ENCODE results near the gene TAS2R8.

TAS2R8 gene

DNA sequence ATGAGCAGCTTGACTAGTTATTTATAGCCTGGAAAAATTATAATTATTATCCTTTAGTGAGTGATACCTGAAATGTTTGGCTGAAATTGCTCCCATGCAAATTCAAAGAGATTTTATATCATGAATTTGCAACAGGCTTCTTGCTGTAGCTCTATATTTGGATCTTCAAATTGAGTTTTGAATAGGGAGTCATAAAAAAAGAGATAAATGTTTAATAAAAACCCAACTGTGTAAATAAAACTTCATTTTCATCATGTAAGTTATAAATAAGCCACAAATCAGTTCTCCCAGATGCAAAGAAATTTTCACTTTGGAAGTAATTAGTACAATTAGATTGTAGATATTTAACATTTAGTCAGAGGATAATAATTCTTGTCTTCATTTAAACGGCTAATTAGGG is at the start of gene TAS2R8:
TAS2R8 (minus strand) TSS at position 101 of the 400 bp plus-strand sequence. CDS start 306 bp downstream, outside the sequence.
- FAIRE-seq, result no peak
- no peak for TF ChIP-seq CTCF (IDR thresholded peaks at IDR 0.05; ENCODE audit: insufficient read depth, missing control alignments)
- no peak for DNase-seq (ENCODE audit: insufficient read length, low spot score)

- DNase-seq (ENCODE audit: insufficient read length, low spot score) (no peak), FAIRE-seq (no peak)
- TF ChIP-seq CTCF (IDR thresholded peaks at IDR 0.05; ENCODE audit: insufficient read depth, missing control alignments), result no peak
Observed at GRCh38 chr12:10855807-10856206, 48.7 kb upstream of the TAS2R8 start.

GRCh38 chr12:10853776-10854175 is 46.7 kb upstream of the TAS2R8 start:
- DNase-seq (ENCODE audit: insufficient read length, low spot score) (no peak), FAIRE-seq (no peak)
- TF ChIP-seq CTCF (IDR thresholded peaks at IDR 0.05; ENCODE audit: insufficient read depth, missing control alignments), result no peak

DNA sequence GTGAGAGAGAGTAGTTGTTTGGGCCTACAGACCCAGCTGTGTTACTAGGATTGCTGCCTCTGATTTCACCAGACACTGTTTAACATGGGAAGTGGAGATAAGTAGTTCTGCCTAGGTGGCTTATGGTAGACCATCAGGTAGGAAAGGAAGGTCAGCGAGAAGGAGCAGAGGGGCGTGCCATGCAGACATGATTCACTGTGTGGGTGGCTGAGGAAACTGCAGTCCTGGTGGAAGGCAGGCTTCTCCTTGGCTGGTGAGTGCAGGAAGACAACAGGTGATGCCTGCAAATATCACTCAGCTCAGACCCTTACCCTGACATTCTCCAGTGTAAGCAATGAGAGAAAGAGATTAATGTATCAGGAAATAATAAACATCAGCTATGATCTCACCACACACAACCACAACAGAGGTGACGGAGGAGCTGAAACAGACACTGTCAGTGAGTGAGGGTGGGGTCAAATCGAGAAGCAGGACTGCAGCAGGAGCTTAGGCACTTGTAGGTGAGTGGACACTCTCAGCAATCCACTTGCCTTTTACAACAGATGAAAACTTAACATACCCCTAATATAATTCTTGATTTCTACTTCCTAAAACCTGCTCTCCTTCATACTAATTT is 44.3 kb upstream of the TAS2R8 start:
- FAIRE-seq, result no peak
- no peak for DNase-seq (ENCODE audit: insufficient read length, low spot score)
- no peak for TF ChIP-seq CTCF (IDR thresholded peaks at IDR 0.05; ENCODE audit: insufficient read depth, missing control alignments)

DNA sequence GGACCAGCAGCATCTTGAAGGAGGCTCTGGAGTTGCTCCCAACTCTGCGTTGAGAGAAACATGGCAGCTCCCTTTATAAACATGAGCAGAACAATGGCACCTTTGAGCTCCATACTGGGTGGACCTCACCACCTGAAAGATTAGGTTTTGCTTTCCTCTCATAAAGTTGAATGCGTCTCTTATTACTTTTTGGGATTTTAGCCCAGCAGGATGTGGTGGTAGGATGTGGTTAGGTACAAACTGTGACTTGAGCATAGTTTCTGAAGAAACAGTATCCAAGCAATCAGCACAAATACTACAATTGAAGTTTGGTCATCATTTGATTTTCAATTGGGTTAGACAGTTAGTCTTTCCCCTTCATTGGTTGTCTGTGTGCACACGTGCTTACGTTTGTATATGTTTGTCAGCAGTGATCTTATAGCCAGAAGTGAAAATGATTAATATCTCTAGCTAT is 42.4 kb upstream of the TAS2R8 start, which contains the start of gene PRR4:
PRR4 (minus strand) TSS at position 51 of the 454 bp plus-strand sequence; CDS start at position 13, 38 bp downstream.
- FAIRE-seq (no peak), DNase-seq (ENCODE audit: insufficient read length, low spot score) (no peak)
- TF ChIP-seq CTCF (IDR thresholded peaks at IDR 0.05; ENCODE audit: insufficient read depth, missing control alignments), result no peak

- no peak for TF ChIP-seq CTCF (IDR thresholded peaks at IDR 0.05; ENCODE audit: insufficient read depth, missing control alignments)
- no peak for DNase-seq (ENCODE audit: insufficient read length, low spot score)
- FAIRE-seq, result no peak
Observed at GRCh38 chr12:10847744-10848143, 40.7 kb upstream of the TAS2R8 start.

DNA sequence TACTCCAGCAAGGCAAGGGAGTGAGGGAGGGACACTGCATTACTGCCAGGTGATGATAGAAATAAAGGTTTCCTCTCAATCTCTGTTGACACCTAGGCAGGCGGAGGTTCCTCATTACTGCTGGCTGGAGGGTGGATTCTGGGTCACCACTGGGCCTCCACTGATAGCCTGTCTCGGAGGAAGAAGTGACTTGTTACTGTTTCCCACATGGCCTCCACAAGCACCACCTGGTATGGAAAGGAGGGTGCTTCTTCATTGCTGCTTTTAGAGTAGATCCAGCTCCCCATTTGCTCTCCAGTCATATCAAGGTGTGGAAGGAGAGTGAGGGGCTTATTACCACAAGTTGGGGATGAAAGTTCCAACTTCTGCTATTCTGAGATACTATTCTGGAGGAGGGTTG is 35.8 kb upstream of the TAS2R8 start:
- no peak for TF ChIP-seq CTCF (IDR thresholded peaks at IDR 0.05; ENCODE audit: insufficient read depth, missing control alignments)
- DNase-seq (ENCODE audit: insufficient read length, low spot score) (no peak), FAIRE-seq (no peak)

Data from D721Med (cell line).